ENCODE results near the gene IL1R1.
"Not testable (repeated sequence)": the region's sequence is repeated elsewhere in the genome, so short reads cannot be mapped to it uniquely, and the experiment has no call there.

Gene IL1R1

DNA sequence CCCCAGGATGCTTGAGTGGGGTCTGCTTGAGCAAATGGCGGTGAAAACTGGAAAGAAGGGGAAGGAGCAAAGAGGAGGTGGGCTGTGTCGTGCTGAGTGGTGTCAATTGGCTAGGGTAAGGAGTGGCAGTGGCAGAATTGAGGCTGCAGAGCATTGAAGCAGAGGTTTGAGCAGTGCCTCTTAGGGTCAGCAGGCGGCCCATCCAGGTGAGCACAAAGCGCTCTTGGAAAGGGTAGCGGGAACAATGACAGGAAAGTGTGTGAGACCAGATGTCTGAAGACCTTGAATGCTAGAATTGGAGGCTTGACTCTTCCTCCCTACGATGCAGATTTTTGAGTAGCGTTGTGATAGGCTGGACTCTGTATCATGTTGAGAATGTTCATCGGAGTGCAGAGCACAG is 39.3 kb upstream of the IL1R1 start:
- H4K20me1 ChIP-seq (ENCODE audit: insufficient read depth, low read length) = no peaks in the 10 kb centered on the region
- no peaks in the 10 kb centered on the region for H3K27me3 ChIP-seq (ENCODE audit: insufficient read depth, low read length, poor library complexity)
- no peaks in the 10 kb centered on the region for H3K36me3 ChIP-seq (ENCODE audit: insufficient read depth, low read length)
- DNase-seq = no peak
- no peaks in the 10 kb centered on the region for H3K9me3 ChIP-seq (ENCODE audit: insufficient read depth, low read length, severe bottlenecking)
- H2AFZ ChIP-seq (ENCODE audit: low read depth, low read length) = no peak overlapping the region
- H3K4me3 ChIP-seq (ENCODE audit: low read depth in 1 of 2, low read length in 2 of 2) = no peak overlapping the region
- H3K79me2 ChIP-seq (ENCODE audit: insufficient read depth, low read length) = no peaks in the 10 kb centered on the region
- TF ChIP-seq CTCF (IDR thresholded peaks at IDR 0.05; ENCODE audit: borderline replicate concordance, extremely low read depth, low read length, poor library complexity, severe bottlenecking) (no peak), EZH2 (IDR thresholded peaks at IDR 0.05; ENCODE audit: borderline replicate concordance, low read depth, low read length, severe bottlenecking) (no peak)
- H3K27ac ChIP-seq (ENCODE audit: low read length) = no peak overlapping the region
- ATAC-seq (ENCODE audit: insufficient read depth, low read depth) = no peak
- H3K9ac ChIP-seq (ENCODE audit: low read depth, low read length) = no peak overlapping the region
- H3K4me2 ChIP-seq (ENCODE audit: insufficient read depth, low read length) = no peak overlapping the region
- H3K4me1 ChIP-seq (ENCODE audit: insufficient read depth, low read length) = no peaks in the 10 kb centered on the region

DNA sequence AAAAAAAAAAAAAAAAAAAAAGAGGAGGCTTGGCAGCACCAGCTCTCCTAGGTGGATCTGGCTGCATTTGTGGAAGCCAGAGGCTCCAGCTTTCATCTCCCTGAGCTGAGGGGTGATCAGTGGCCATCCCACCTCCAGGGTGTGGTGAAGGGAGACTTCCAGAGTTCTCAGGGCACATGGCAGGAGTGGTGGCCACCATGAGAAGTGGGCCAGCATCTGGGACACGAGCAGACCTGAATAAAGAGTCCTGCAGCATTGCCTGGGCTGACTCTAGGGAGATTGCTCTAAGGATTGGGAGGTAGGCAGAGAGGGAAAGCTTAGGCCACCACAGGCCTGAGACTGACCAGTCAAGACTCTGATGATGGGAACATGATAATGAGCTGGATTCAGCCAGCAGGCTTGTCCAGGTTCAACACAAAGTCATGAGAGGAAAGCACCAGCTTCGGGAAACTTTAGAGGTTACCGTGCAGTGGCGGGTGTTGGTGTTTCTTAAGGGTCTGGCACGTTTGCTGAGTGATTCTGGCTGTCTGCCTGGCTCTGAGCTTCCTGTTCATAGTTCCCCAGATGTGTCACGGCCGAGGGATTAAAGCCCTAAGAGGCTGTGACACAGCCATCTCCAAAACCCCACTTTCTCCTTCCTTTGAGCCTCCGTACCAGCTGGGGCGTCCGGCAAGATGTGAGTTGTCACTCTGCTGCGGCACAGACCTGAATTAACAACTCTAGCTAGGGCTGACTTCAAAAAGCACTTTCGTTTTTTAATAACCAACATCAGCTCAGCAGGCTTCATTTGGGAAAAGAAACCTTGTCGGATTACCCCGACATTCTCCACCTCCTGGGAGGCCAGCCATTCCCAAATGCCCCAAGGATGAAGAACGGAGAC is 38.3 kb upstream of the IL1R1 start:
- H2AFZ ChIP-seq (ENCODE audit: low read depth, low read length) = no peak overlapping the region
- no peaks in the 10 kb centered on the region for H3K4me1 ChIP-seq (ENCODE audit: insufficient read depth, low read length)
- ATAC-seq (ENCODE audit: insufficient read depth, low read depth) (no peak), DNase-seq (no peak)
- H4K20me1 ChIP-seq (ENCODE audit: insufficient read depth, low read length) = no peaks in the 10 kb centered on the region
- no peaks in the 10 kb centered on the region for H3K36me3 ChIP-seq (ENCODE audit: insufficient read depth, low read length)
- no peak overlapping the region for H3K9ac ChIP-seq (ENCODE audit: low read depth, low read length)
- no peak overlapping the region for H3K27ac ChIP-seq (ENCODE audit: low read length)
- TF ChIP-seq EZH2 (IDR thresholded peaks at IDR 0.05; ENCODE audit: borderline replicate concordance, low read depth, low read length, severe bottlenecking) (no peak), CTCF (IDR thresholded peaks at IDR 0.05; ENCODE audit: borderline replicate concordance, extremely low read depth, low read length, poor library complexity, severe bottlenecking) (no peak)
- no peaks in the 10 kb centered on the region for H3K79me2 ChIP-seq (ENCODE audit: insufficient read depth, low read length)
- H3K4me2 ChIP-seq (ENCODE audit: insufficient read depth, low read length) = no peak overlapping the region
- H3K4me3 ChIP-seq (ENCODE audit: low read depth in 1 of 2, low read length in 2 of 2) = no peak overlapping the region
- no peaks in the 10 kb centered on the region for H3K27me3 ChIP-seq (ENCODE audit: insufficient read depth, low read length, poor library complexity)
- H3K9me3 ChIP-seq (ENCODE audit: insufficient read depth, low read length, severe bottlenecking) = no peaks in the 10 kb centered on the region

DNA sequence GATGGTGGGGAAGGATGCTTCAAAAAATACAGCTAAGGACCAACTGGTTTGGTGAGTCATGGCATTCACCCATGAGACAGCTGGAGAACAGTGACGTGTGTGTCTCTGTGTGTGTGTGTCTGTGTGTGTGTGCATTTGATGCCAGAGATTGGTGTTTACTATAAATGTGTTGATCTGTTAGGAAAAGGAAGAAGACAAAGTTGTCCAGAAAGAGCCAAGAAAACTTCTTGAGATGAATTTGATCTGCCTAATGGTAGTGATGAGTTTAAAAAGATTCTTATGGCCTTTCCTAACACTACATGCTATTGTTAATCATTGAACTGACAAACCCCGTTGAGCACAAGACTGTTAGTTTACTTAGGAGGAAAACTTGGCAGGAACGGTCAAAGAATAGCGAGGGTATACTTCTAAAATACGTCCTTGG is 36.4 kb upstream of the IL1R1 start:
- Histone ChIP-seq H3K4me3 (ENCODE audit: low read depth in 1 of 2, low read length in 2 of 2) (no peak overlapping the region), H2AFZ (ENCODE audit: low read depth, low read length) (no peak overlapping the region), H3K79me2 (ENCODE audit: insufficient read depth, low read length) (no peaks in the 10 kb centered on the region), H3K36me3 (ENCODE audit: insufficient read depth, low read length) (no peaks in the 10 kb centered on the region), H3K9me3 (ENCODE audit: insufficient read depth, low read length, severe bottlenecking) (no peaks in the 10 kb centered on the region), H3K4me2 (ENCODE audit: insufficient read depth, low read length) (no peak overlapping the region), H3K9ac (ENCODE audit: low read depth, low read length) (no peak overlapping the region), H4K20me1 (ENCODE audit: insufficient read depth, low read length) (no peaks in the 10 kb centered on the region), H3K27ac (ENCODE audit: low read length) (no peak overlapping the region), H3K27me3 (ENCODE audit: insufficient read depth, low read length, poor library complexity) (no peaks in the 10 kb centered on the region), H3K4me1 (ENCODE audit: insufficient read depth, low read length) (no peaks in the 10 kb centered on the region)
- TF ChIP-seq CTCF (IDR thresholded peaks at IDR 0.05; ENCODE audit: borderline replicate concordance, extremely low read depth, low read length, poor library complexity, severe bottlenecking) (no peak), EZH2 (IDR thresholded peaks at IDR 0.05; ENCODE audit: borderline replicate concordance, low read depth, low read length, severe bottlenecking) (no peak)
- ATAC-seq (ENCODE audit: insufficient read depth, low read depth) = no peak
- no peak for DNase-seq

DNA sequence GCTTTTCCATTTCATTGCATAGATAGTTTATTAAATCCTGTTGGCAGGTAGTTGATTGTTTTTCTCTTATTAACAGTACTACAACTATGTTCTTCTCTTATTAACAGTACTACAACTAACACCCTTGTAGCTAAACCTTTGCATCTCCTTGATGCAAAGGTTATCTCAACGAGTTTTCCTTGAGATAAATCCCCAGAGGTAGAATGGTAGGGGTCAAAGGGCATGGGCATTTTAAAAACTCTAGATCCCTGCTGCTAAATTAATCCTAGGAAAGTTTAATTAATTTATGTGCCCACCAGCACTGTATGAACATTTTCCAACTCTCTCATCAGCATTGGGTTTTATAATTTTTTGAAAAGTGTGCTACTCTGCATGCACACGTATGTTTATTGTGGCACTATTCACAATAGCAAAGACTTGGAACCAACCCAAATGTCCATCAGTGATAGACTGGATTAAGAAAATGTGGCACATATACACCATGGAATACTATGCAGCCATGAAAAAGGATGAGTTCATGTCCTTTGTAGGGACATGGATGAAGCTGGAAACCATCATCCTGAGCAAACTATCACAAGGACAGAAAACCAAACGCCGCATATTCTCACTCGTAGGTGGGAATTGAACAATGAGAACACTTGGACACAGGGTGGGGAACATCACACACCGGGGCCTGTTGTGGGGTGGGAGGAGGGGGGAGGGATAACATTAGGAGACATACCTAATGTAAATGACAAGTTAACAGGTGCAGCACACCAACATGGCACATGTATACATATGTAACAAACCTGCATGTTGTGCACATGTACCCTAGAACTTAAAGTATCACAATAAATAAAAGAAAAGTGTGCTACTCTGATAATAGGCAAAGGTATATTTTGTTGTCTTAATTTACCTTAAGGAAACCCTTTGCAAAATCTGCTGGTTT is 35.5 kb upstream of the IL1R1 start:
- H3K36me3 ChIP-seq (ENCODE audit: insufficient read depth, low read length); H3K4me3 ChIP-seq (ENCODE audit: low read depth in 1 of 2, low read length in 2 of 2); H3K79me2 ChIP-seq (ENCODE audit: insufficient read depth, low read length); H2AFZ ChIP-seq (ENCODE audit: low read depth, low read length); H4K20me1 ChIP-seq (ENCODE audit: insufficient read depth, low read length); ATAC-seq (ENCODE audit: insufficient read depth, low read depth); H3K27me3 ChIP-seq (ENCODE audit: insufficient read depth, low read length, poor library complexity); H3K9ac ChIP-seq (ENCODE audit: low read depth, low read length); H3K9me3 ChIP-seq (ENCODE audit: insufficient read depth, low read length, severe bottlenecking); H3K4me1 ChIP-seq (ENCODE audit: insufficient read depth, low read length); H3K4me2 ChIP-seq (ENCODE audit: insufficient read depth, low read length); H3K27ac ChIP-seq (ENCODE audit: low read length); DNase-seq: not testable (repeated sequence)

Measured in DND-41 (cell line).